Measurements from ENCODE around the gene IGFBP3. TPM values are rescaled to one million over a fixed set of nuclear protein-coding genes. Genes with fewer than 3 reads are reported as not detected.
"Not testable (repeated sequence)": the region's sequence is repeated elsewhere in the genome, so short reads cannot be mapped to it uniquely, and the experiment has no call there.

IGFBP3 gene
- total RNA-seq, 1 experiment from 2014 or later, result 237 TPM

GRCh38 chr7:45955286-45955685, 34.2 kb upstream of the IGFBP3 start:
- H3K79me2 ChIP-seq (ENCODE audit: low read depth), result no peaks in the 10 kb centered on the region
- no peaks in the 10 kb centered on the region for H3K27me3 ChIP-seq (ENCODE audit: insufficient read depth, low read depth)
- no TSS peak for BruUV-seq (replicated peaks)
- no peak for TF ChIP-seq EZH2 (IDR thresholded peaks at IDR 0.05; ENCODE audit: low read depth)
- no peak for TF ChIP-seq CTCF (conservative IDR thresholded peaks at IDR 0.05)
- no peaks in the 10 kb centered on the region for H4K20me1 ChIP-seq (ENCODE audit: insufficient read depth)
- CTCF ChIA-PET, result no interaction called here
- no peak overlapping the region for H2AFZ ChIP-seq
- intact Hi-C loops (cut with micrococcal nuclease; ENCODE audit: unreplicated experiment), result no loop called here
- no peak overlapping the region for H3K4me3 ChIP-seq
- H3F3A ChIP-seq (ENCODE audit: insufficient read depth, low read depth), result no peaks in the 10 kb centered on the region
- POLR2A ChIA-PET (ENCODE audit: unreplicated experiment), result no interaction called here
- no peak overlapping the region for H3K4me2 ChIP-seq
- H3K9me2 ChIP-seq (ENCODE audit: insufficient read depth), result no peaks in the 10 kb centered on the region
- no peaks in the 10 kb centered on the region for H3K36me3 ChIP-seq (ENCODE audit: low read depth)
- peaks cover 11% of the 10 kb centered on the region; the same call in 1 of the 2 replicates for H3K9me3 ChIP-seq (ENCODE audit: insufficient read depth, low read depth)
- no peak overlapping the region for H3K27ac ChIP-seq
- no peaks in the 10 kb centered on the region for H3K4me1 ChIP-seq (replicated peaks; ENCODE audit: insufficient read depth)
- no peak for DNase-seq

GRCh38 chr7:45953055-45953454, 32.0 kb upstream of the IGFBP3 start:
- H2AFZ ChIP-seq; POLR2A ChIA-PET (ENCODE audit: unreplicated experiment); H3F3A ChIP-seq (ENCODE audit: insufficient read depth, low read depth); H3K27me3 ChIP-seq (ENCODE audit: insufficient read depth, low read depth); DNase-seq; intact Hi-C loops (cut with micrococcal nuclease; ENCODE audit: unreplicated experiment); H3K4me2 ChIP-seq; H3K4me1 ChIP-seq (replicated peaks; ENCODE audit: insufficient read depth); H3K36me3 ChIP-seq (ENCODE audit: low read depth); H4K20me1 ChIP-seq (ENCODE audit: insufficient read depth); H3K79me2 ChIP-seq (ENCODE audit: low read depth); CTCF ChIA-PET; BruUV-seq (replicated peaks); H3K4me3 ChIP-seq; H3K27ac ChIP-seq; H3K9me2 ChIP-seq (ENCODE audit: insufficient read depth): not testable (repeated sequence)
- peaks cover 11% of the 10 kb centered on the region; the same call in 1 of the 2 replicates for H3K9me3 ChIP-seq (ENCODE audit: insufficient read depth, low read depth)

DNA sequence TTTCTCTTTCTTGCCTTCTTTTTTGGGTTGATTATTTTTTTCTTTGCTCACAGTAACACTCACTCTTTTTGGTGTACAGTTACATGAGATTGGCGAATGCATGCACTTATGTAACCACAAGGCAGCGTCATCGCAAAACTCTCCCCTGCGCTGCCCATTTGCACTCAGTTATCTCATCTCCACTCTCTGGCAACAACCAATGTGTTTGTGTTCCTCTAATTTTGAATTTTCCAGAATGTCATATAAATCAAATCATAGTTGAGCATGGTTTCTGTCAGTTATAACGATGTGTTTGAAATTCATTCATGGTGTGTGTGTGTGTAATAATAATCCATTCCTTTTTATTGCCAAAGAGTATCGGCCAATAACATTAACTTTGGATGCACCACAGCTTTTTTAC, 23.0 kb upstream of the IGFBP3 start:
- H3K27me3 ChIP-seq (ENCODE audit: insufficient read depth, low read depth), result no peaks in the 10 kb centered on the region
- no peaks in the 10 kb centered on the region for H3K36me3 ChIP-seq (ENCODE audit: low read depth)
- no peak overlapping the region for H2AFZ ChIP-seq
- no peaks in the 10 kb centered on the region for H3K9me2 ChIP-seq (ENCODE audit: insufficient read depth)
- no peaks in the 10 kb centered on the region for H3K79me2 ChIP-seq (ENCODE audit: low read depth)
- ChIA-PET POLR2A (ENCODE audit: unreplicated experiment) (interaction anchor here (0.5 to 0.6 kb wide), 3 partner anchors 18 to 791 kb away, joined by 5 to 11 read pairs (median 7); no protein-coding TSS in a partner anchor), CTCF (interaction anchor here (0.7 kb wide), 1 partner anchor 914 kb away, joined by 7 read pairs; no protein-coding TSS in a partner anchor)
- H3K27ac ChIP-seq, result no peak overlapping the region
- DNase-seq, result no peak
- no peaks in the 10 kb centered on the region for H3K9me3 ChIP-seq (ENCODE audit: insufficient read depth, low read depth)
- no peaks in the 10 kb centered on the region for H4K20me1 ChIP-seq (ENCODE audit: insufficient read depth)
- BruUV-seq (replicated peaks), result no TSS peak
- no peak overlapping the region for H3K4me2 ChIP-seq
- no peaks in the 10 kb centered on the region for H3K4me1 ChIP-seq (replicated peaks; ENCODE audit: insufficient read depth)
- no peak for TF ChIP-seq EZH2 (IDR thresholded peaks at IDR 0.05; ENCODE audit: low read depth)
- TF ChIP-seq CTCF (conservative IDR thresholded peaks at IDR 0.05), result no peak
- intact Hi-C loops (cut with micrococcal nuclease; ENCODE audit: unreplicated experiment), result no loop called here
- no peak overlapping the region for H3K4me3 ChIP-seq
- no peaks in the 10 kb centered on the region for H3F3A ChIP-seq (ENCODE audit: insufficient read depth, low read depth)

- Histone ChIP-seq H3K4me3 (no peak overlapping the region), H3K9me3 (ENCODE audit: insufficient read depth, low read depth) (no peaks in the 10 kb centered on the region), H3K27me3 (ENCODE audit: insufficient read depth, low read depth) (no peaks in the 10 kb centered on the region), H3K27ac (no peak overlapping the region), H4K20me1 (ENCODE audit: insufficient read depth) (no peaks in the 10 kb centered on the region), H3K9me2 (ENCODE audit: insufficient read depth) (no peaks in the 10 kb centered on the region), H3K4me2 (no peak overlapping the region), H3K4me1 (replicated peaks; ENCODE audit: insufficient read depth) (no peaks in the 10 kb centered on the region), H2AFZ (no peak overlapping the region), H3K79me2 (ENCODE audit: low read depth) (no peaks in the 10 kb centered on the region), H3K36me3 (ENCODE audit: low read depth) (no peaks in the 10 kb centered on the region), H3F3A (ENCODE audit: insufficient read depth, low read depth) (no peaks in the 10 kb centered on the region)
- TF ChIP-seq CTCF (conservative IDR thresholded peaks at IDR 0.05) (no peak), EZH2 (IDR thresholded peaks at IDR 0.05; ENCODE audit: low read depth) (no peak)
- intact Hi-C loops (cut with micrococcal nuclease; ENCODE audit: unreplicated experiment), result no loop called here
- no TSS peak for BruUV-seq (replicated peaks)
- CTCF ChIA-PET, result no interaction called here
- DNase-seq, result no peak
- POLR2A ChIA-PET (ENCODE audit: unreplicated experiment), result no interaction called here
Observed at GRCh38 chr7:45940939-45941338, 19.9 kb upstream of the IGFBP3 start.

GRCh38 chr7:45940237-45940781, 19.2 kb upstream of the IGFBP3 start:
- H2AFZ ChIP-seq; BruUV-seq (replicated peaks); H3K27me3 ChIP-seq (ENCODE audit: insufficient read depth, low read depth); H3K9me3 ChIP-seq (ENCODE audit: insufficient read depth, low read depth); H3K36me3 ChIP-seq (ENCODE audit: low read depth); H3K9me2 ChIP-seq (ENCODE audit: insufficient read depth); H3K79me2 ChIP-seq (ENCODE audit: low read depth); intact Hi-C loops (cut with micrococcal nuclease; ENCODE audit: unreplicated experiment); H3K4me2 ChIP-seq; H3K27ac ChIP-seq; H3F3A ChIP-seq (ENCODE audit: insufficient read depth, low read depth); H3K4me1 ChIP-seq (replicated peaks; ENCODE audit: insufficient read depth); CTCF ChIA-PET; H3K4me3 ChIP-seq; H4K20me1 ChIP-seq (ENCODE audit: insufficient read depth); DNase-seq: not testable (repeated sequence)
- POLR2A ChIA-PET (ENCODE audit: unreplicated experiment), result interaction anchor here (0.6 kb wide), 1 partner anchor 19 kb away, joined by 3 read pairs; the partner anchor contains the start of gene IGFBP3
